Peyer's patch (tissue), 4 donors: ENCODE results near the gene ANGPTL1.

Experiments
- CTCF ChIP-seq, 6 experiments: fragments of 450-650 bp in 4 of 6; fragments of 200-600 bp in 2 of 6; sonication (generic) in 1 of 6; IDR thresholded peaks; one replicate each; pipeline ENCODE4 v1.5.1; 2017 to 2019; ENCODE audit warnings: antibody characterized with exemption in 6 of 6, mild to moderate bottlenecking in 3 of 6, moderate library complexity in 1 of 6
- POLR2A ChIP-seq, 2 donors: fragments of 450-650 bp; IDR thresholded peaks; one replicate each; pipeline ENCODE4 v1.5.1; 2017; ENCODE audit warnings: antibody characterized with exemption in 2 of 2, mild to moderate bottlenecking in 2 of 2, moderate library complexity in 2 of 2

- TF ChIP-seq POLR2A (IDR thresholded peaks at IDR 0.05) (no peak), CTCF (IDR thresholded peaks at IDR 0.05) (no peak)
Observed at GRCh38 chr1:178881950-178882349, 11.1 kb upstream of the ANGPTL1 start.
